H1 (cell line): ENCODE data around the gene FOXN3.

Experiments used
- POLR2A ChIP-seq, 2 experiments: IDR thresholded peaks; 1 replicate in 1 of 2; 2 replicates in 1 of 2; pipeline ENCODE4 v1.6.1; 2011; ENCODE audit warnings: low read depth in 2 of 2, low read length in 2 of 2, mild to moderate bottlenecking in 2 of 2; ENCODE audit errors: control extremely low read depth in 1 of 2
- YY1 ChIP-seq: IDR thresholded peaks from 2 replicates; pipeline ENCODE4 v1.6.1; 2011; ENCODE audit warnings: low read depth, mild to moderate bottlenecking, low read length

GRCh38 chr14:89267656-89268055 is 149.4 kb downstream of the FOXN3 start:
- TF ChIP-seq POLR2A (IDR thresholded peaks at IDR 0.05; ENCODE audit: control extremely low read depth in 1 of 2, low read depth in 2 of 2, low read length in 2 of 2) (no peak), YY1 (no peak)
